ENCODE results near the gene ACACB. TPM values are rescaled to one million over a fixed set of nuclear protein-coding genes. Genes with fewer than 3 reads are reported as not detected.

The ACACB gene
- total and polyA plus RNA-seq, 2 donors (not counting 3 experiments of a cell fraction or from before 2014, with no cell fraction given) = 1.3 to 5.7 TPM

GRCh38 chr12:109269428-109269827, 153.0 kb downstream of the ACACB start:
- DNase-seq (ENCODE audit: low read depth, low spot score) = no peak
- Histone ChIP-seq H3K79me2 (ENCODE audit: control insufficient read depth, insufficient read depth, low read length) (no peaks in the 10 kb centered on the region), H3K27me3 (ENCODE audit: control insufficient read depth in 2 of 2, insufficient read depth in 2 of 2, low read length in 2 of 2) (no peaks in the 10 kb centered on the region), H3K4me1 (ENCODE audit: control insufficient read depth, extremely low read depth, insufficient read depth, low read length) (no peaks in the 10 kb centered on the region), H3K4me3 (replicated peaks in 1 of 3; ENCODE audit: insufficient read depth in 1 of 3, low read depth in 1 of 3, low read length in 3 of 3) (no peak overlapping the region), H3K9me3 (replicated peaks; ENCODE audit: control insufficient read depth, insufficient read depth, low read length) (no peaks in the 10 kb centered on the region), H2AFZ (ENCODE audit: low read depth, low read length) (no peak overlapping the region), H4K20me1 (replicated peaks; ENCODE audit: control insufficient read depth, extremely low read depth, insufficient read depth, low read length) (no peaks in the 10 kb centered on the region), H3K36me3 (ENCODE audit: control insufficient read depth in 2 of 2, extremely low read depth in 1 of 2, insufficient read depth in 2 of 2, low read length in 2 of 2) (no peaks in the 10 kb centered on the region), H3K9me1 (replicated peaks; ENCODE audit: control insufficient read depth, extremely low read depth, insufficient read depth, low read length) (no peaks in the 10 kb centered on the region), H3K27ac (ENCODE audit: insufficient read depth, low read depth, low read length) (no peak overlapping the region), H3K4me2 (ENCODE audit: insufficient read depth, low read length) (no peak overlapping the region), H3K9ac (replicated peaks; ENCODE audit: extremely low read depth, insufficient read depth, low read length) (no peak overlapping the region)
- FAIRE-seq = no peak
- ChIA-PET CTCF (interaction anchor here (2.4 kb wide), 1 partner anchor 116 kb away, joined by 10 read pairs; no protein-coding TSS in a partner anchor), POLR2A (no interaction called here)
- dilution Hi-C loops (cut with MboI; ENCODE audit: extremely low pct_ligation_motif_present, low sequenced_read_pairs) (no loop called here), intact Hi-C loops (cut with micrococcal nuclease) (no loop called here)
- no TSS peak for BruUV-seq (replicated peaks)
- TF ChIP-seq GATA2 (IDR thresholded peaks at IDR 0.05; ENCODE audit: insufficient read depth, insufficient read length, low read depth, low read length) (no peak), FOS (IDR thresholded peaks at IDR 0.05; ENCODE audit: borderline replicate concordance, insufficient read depth, low read length) (no peak), JUN (IDR thresholded peaks at IDR 0.05; ENCODE audit: borderline replicate concordance, insufficient read depth, insufficient read length, low read depth) (no peak), CTCF (IDR thresholded peaks at IDR 0.05; ENCODE audit: extremely low read depth in 1 of 2, insufficient read depth in 1 of 2, low read depth in 1 of 2, low read length in 2 of 2) (no peak), EZH2 (IDR thresholded peaks at IDR 0.05; ENCODE audit: borderline replicate concordance, low read depth, low read length, severe bottlenecking) (no peak), POLR2A (IDR thresholded peaks at IDR 0.05; ENCODE audit: low read depth, low read length) (no peak), MYC (IDR thresholded peaks at IDR 0.05; ENCODE audit: low read depth, low read length) (no peak), POLR2AphosphoS5 (IDR thresholded peaks at IDR 0.05; ENCODE audit: insufficient read depth, low read depth, low read length) (no peak), MAX (IDR thresholded peaks at IDR 0.05; ENCODE audit: insufficient read depth, insufficient read length) (no peak)

All from endothelial cell of umbilical vein (primary cell).